HepG2 (cell line): ENCODE results near the gene GRIN3B. TPM values are rescaled to one million over a fixed set of nuclear protein-coding genes. Genes with fewer than 3 reads are reported as not detected.

Experiments used
- AGO2 ChIP-seq: fragments of 200-400 bp; formaldehyde crosslinking; optimal IDR thresholded peaks from 2 replicates; pipeline ENCODE3; 2017; ENCODE audit warnings: mild to moderate bottlenecking, low read depth, low read length, moderate library complexity
- ATF5 ChIP-seq: sonication (generic); formaldehyde crosslinking; IDR thresholded peaks from 2 replicates; pipeline ENCODE4 v1.4.0; 2020; ENCODE audit warnings: mild to moderate bottlenecking, low read depth, missing genetic modification reagents
- ATF7-NPFF ChIP-seq: sonication (generic); formaldehyde crosslinking; IDR thresholded peaks from 2 replicates; pipeline ENCODE4 v1.8.1; 2023; ENCODE audit warnings: mild to moderate bottlenecking, low read depth, missing genetic modification reagents, moderate library complexity
- CENPBD1 ChIP-seq: sonication (generic); formaldehyde crosslinking; IDR thresholded peaks from 2 replicates; pipeline ENCODE4 v1.8.0; 2022; ENCODE audit warnings: missing genetic modification reagents, low read depth, mild to moderate bottlenecking, borderline replicate concordance
- FOXO1 ChIP-seq: sonication (generic); formaldehyde crosslinking; IDR thresholded peaks from 2 replicates; pipeline ENCODE4 v1.4.0; 2020; ENCODE audit warnings: missing genetic modification reagents
- KDM6A ChIP-seq: IDR thresholded peaks from 2 replicates; pipeline ENCODE4 v1.6.1; 2016; ENCODE audit warnings: low read depth
- MED13 ChIP-seq: sonication (generic); formaldehyde crosslinking; IDR thresholded peaks from 2 replicates; pipeline ENCODE4 v1.5.0; 2020; ENCODE audit warnings: missing genetic modification reagents
- MEIS2 ChIP-seq: sonication (generic); formaldehyde crosslinking; IDR thresholded peaks from 2 replicates; pipeline ENCODE4 v1.9.0; 2021; ENCODE audit warnings: mild to moderate bottlenecking, missing genetic modification reagents
- NR0B2 ChIP-seq: sonication (generic); formaldehyde crosslinking; IDR thresholded peaks from 2 replicates; pipeline ENCODE4 v1.4.0; 2020; ENCODE audit warnings: mild to moderate bottlenecking, missing genetic modification reagents
- NR2F2 ChIP-seq: IDR thresholded peaks from 2 replicates; pipeline ENCODE4 v1.6.1; 2012; ENCODE audit warnings: low read depth, inconsistent platforms, borderline replicate concordance
- PRDM15 ChIP-seq: sonication (generic); formaldehyde crosslinking; IDR thresholded peaks from 2 replicates; pipeline ENCODE4 v1.4.0; 2020; ENCODE audit warnings: missing genetic modification reagents
- RARG ChIP-seq: sonication (generic); formaldehyde crosslinking; IDR thresholded peaks from 2 replicates; pipeline ENCODE4 v1.4.0; 2020; ENCODE audit warnings: low read depth, mild to moderate bottlenecking, missing genetic modification reagents
- RBM39 ChIP-seq: fragments of 200-400 bp; formaldehyde crosslinking; IDR thresholded peaks from one replicate; pipeline ENCODE4 v1.6.1; 2018; ENCODE audit warnings: antibody characterized with exemption, mild to moderate bottlenecking, low read depth, low read length; ENCODE audit not compliant: poor library complexity, severe bottlenecking
- SMYD3 ChIP-seq: sonication (generic); formaldehyde crosslinking; IDR thresholded peaks from 2 replicates; pipeline ENCODE4 v1.8.1; 2023; ENCODE audit warnings: mild to moderate bottlenecking, missing genetic modification reagents
- TAF15 ChIP-seq: fragments of 200-400 bp; formaldehyde crosslinking; IDR thresholded peaks from one replicate; pipeline ENCODE4 v1.6.1; 2018; ENCODE audit warnings: mild to moderate bottlenecking, low read depth, low read length; ENCODE audit not compliant: poor library complexity, severe bottlenecking
- TSC22D2 ChIP-seq: sonication (generic); formaldehyde crosslinking; IDR thresholded peaks from 2 replicates; pipeline ENCODE4 v1.5.1; 2020; ENCODE audit warnings: missing genetic modification reagents, mild to moderate bottlenecking, borderline replicate concordance
- U2AF1 ChIP-seq: fragments of 200-400 bp; formaldehyde crosslinking; optimal IDR thresholded peaks from 2 replicates; pipeline ENCODE3; 2017; ENCODE audit warnings: mild to moderate bottlenecking, low read depth, low read length
- ZNF331 ChIP-seq: sonication (generic); formaldehyde crosslinking; IDR thresholded peaks from 2 replicates; pipeline ENCODE4 v1.4.0; 2020; ENCODE audit warnings: missing genetic modification reagents
- ZNF629 ChIP-seq: sonication (generic); formaldehyde crosslinking; conservative IDR thresholded peaks from 2 replicates; pipeline ENCODE4 v1.5.0; 2020; ENCODE audit warnings: missing genetic modification reagents
- ZNF713 ChIP-seq: sonication (generic); formaldehyde crosslinking; IDR thresholded peaks from 2 replicates; pipeline ENCODE4 v1.4.0; 2020; ENCODE audit warnings: mild to moderate bottlenecking, missing genetic modification reagents
- polyA plus RNA-seq, 8 experiments: library from polyadenylated mRNA; depleted of rRNA in 3 of 8; stranded (reverse) in 7 of 8; unstranded in 1 of 8; fragments of >200 nt; fragmentation: Illumina TruSeq in 4 of 8; extraction: Trizol in 4 of 8; gene quantifications; 2 replicates each; pipeline versions ENCODE4 v1.2.1 to v1.2.3, GENCODE V29; 2011 to 2016; ENCODE audit warnings: low read depth in 4 of 8, missing spikeins in 1 of 8, mixed read lengths in 1 of 8; ENCODE audit not compliant: insufficient read depth in 1 of 8
- total RNA-seq, 5 experiments: library from RNA; depleted of rRNA; stranded (reverse); fragments of >200 nt; fragmentation: Illumina TruSeq; extraction: Trizol; gene quantifications; 2 replicates each; pipeline ENCODE4 v1.2.3, GENCODE V29; 2016; ENCODE audit warnings: low read depth in 1 of 5
- TF ChIP-seq, protein P1 (sequence below): sonication (generic); formaldehyde crosslinking; IDR thresholded peaks from 2 replicates; pipeline ENCODE4 v1.9.0; 2021; ENCODE audit warnings: missing genetic modification reagents, mild to moderate bottlenecking, borderline replicate concordance
- TF ChIP-seq, protein P2 (sequence below): sonication (generic); formaldehyde crosslinking; IDR thresholded peaks from 2 replicates; pipeline ENCODE4 v1.4.0; 2020; ENCODE audit warnings: mild to moderate bottlenecking, missing genetic modification reagents

Gene GRIN3B
- total and polyA plus RNA-seq, 2 of the 13 experiments (the other 11 are each of a cell fraction or from before 2014, with no cell fraction given) = 0.07 to 0.20 TPM

GRCh38 chr19:1046117-1046626 is 46.0 kb downstream of the GRIN3B start (continued):
- TF ChIP-seq ZNF331 (CRISPR knock-in tag) = no peak
- TF ChIP-seq ATF5 (CRISPR knock-in tag) = no peak
- no peak for TF ChIP-seq FOXO1 (CRISPR knock-in tag)
- no peak for TF ChIP-seq AGO2
- peak; percentile 63; the same call in 1 of the 2 replicates for TF ChIP-seq MEIS2
- TF ChIP-seq MED13 (CRISPR knock-in tag) = no peak; the same call in 1 of the 2 replicates
- TF ChIP-seq CENPBD1 (CRISPR knock-in tag) = no peak
- TF ChIP-seq ZNF713 (CRISPR knock-in tag) = no peak
- TF ChIP-seq RARG (CRISPR knock-in tag) = no peak
- no peak for TF ChIP-seq RBM39
- TF ChIP-seq PRDM15 = no peak
- no peak for TF ChIP-seq KDM6A (CRISPR knock-in tag)
- TF ChIP-seq NR2F2 = no peak
- TF ChIP-seq, protein P1, sequence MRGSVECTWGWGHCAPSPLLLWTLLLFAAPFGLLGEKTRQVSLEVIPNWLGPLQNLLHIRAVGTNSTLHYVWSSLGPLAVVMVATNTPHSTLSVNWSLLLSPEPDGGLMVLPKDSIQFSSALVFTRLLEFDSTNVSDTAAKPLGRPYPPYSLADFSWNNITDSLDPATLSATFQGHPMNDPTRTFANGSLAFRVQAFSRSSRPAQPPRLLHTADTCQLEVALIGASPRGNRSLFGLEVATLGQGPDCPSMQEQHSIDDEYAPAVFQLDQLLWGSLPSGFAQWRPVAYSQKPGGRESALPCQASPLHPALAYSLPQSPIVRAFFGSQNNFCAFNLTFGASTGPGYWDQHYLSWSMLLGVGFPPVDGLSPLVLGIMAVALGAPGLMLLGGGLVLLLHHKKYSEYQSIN (CRISPR knock-in tag) = no peak
- no peak for TF ChIP-seq NR0B2 (CRISPR knock-in tag)
- TF ChIP-seq, protein P2, sequence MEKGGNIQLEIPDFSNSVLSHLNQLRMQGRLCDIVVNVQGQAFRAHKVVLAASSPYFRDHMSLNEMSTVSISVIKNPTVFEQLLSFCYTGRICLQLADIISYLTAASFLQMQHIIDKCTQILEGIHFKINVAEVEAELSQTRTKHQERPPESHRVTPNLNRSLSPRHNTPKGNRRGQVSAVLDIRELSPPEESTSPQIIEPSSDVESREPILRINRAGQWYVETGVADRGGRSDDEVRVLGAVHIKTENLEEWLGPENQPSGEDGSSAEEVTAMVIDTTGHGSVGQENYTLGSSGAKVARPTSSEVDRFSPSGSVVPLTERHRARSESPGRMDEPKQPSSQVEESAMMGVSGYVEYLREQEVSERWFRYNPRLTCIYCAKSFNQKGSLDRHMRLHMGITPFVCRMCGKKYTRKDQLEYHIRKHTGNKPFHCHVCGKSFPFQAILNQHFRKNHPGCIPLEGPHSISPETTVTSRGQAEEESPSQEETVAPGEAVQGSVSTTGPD (CRISPR knock-in tag) = no peak
- peak; percentile 44 for TF ChIP-seq TAF15
- TF ChIP-seq ZNF629 = 0 out of 2 replicates have a peak, but pooled peaks have one; percentile 14
- no peak for TF ChIP-seq TSC22D2 (CRISPR knock-in tag)
- no peak for TF ChIP-seq ATF7-NPFF
- no peak for TF ChIP-seq U2AF1
- no peak for TF ChIP-seq SMYD3 (CRISPR knock-in tag)
